ENCODE results near the gene DUS1L. TPM values are rescaled to one million over a fixed set of nuclear protein-coding genes. Genes with fewer than 3 reads are reported as not detected.

Gene DUS1L
- total and polyA plus RNA-seq, 2 experiments from 2014 or later, result 71.9 to 160 TPM

DNA sequence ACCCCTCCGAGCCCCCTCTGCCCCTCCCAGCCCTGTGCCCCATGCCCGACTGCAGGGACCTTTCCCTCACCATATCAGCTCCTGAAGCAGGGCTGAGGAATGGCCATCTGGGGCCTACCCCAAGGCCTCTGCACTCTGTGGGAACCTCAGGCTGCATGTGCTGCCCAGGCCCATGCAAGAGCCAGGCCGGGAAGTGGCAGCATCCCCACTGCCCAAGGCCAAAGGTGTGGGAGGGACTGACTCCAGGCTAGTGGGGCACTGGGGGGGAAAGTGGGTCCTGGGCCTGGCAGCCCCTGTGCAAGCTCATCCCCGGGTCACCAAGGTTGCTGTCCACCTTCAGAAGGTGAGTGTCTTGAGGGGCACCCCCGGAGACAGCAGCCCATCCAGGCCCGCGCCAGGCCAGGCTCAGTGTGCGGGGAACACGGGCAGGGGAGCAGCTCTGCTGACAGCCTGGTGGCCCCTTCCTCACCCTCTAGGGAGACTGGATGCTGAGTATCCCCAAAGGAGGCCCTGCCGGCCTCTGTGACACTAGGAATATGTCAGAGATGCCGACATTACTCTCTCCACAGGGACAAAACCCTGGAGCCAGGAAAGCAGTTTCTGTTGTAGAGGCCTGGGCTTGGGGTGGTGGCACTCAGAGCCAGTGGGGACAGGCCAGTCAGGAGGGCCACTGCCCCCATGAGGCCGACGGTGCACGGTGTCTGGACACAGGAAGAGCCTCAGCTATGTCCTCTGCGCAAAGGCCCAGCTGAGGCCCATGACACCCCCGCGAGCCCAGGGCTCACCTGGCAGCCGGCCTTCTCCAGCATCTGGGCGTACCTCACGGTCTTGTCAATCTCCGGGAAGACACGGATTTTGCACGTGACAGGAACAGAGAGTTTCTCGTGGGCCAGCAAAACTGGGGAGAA lies 3.3 kb downstream of the DUS1L start:
- no peaks in the 10 kb centered on the region for H3K9me2 ChIP-seq (replicated peaks; ENCODE audit: insufficient read depth)
- WGBS (ENCODE audit: low lambda C conversion rate, missing lambda C conversion rate), result 94% methylated on average over 24 of the region's 24 CpGs
- peaks cover 17% of the 10 kb centered on the region for H3K79me2 ChIP-seq
- H3K36me3 ChIP-seq (replicated peaks; ENCODE audit: insufficient read depth, low read depth), result no peaks in the 10 kb centered on the region
- H3K27ac ChIP-seq, result no peak overlapping the region
- H2AFZ ChIP-seq, result no peak overlapping the region
- H3K9me3 ChIP-seq (ENCODE audit: low read depth), result no peaks in the 10 kb centered on the region
- peaks cover 12% of the 10 kb centered on the region for H3K4me1 ChIP-seq (ENCODE audit: insufficient read depth)
- no peaks in the 10 kb centered on the region for H3K27me3 ChIP-seq
- H4K20me1 ChIP-seq (ENCODE audit: insufficient read depth, poor library complexity, severe bottlenecking), result no peaks in the 10 kb centered on the region
- no peak for TF ChIP-seq EZH2 (IDR thresholded peaks at IDR 0.05; ENCODE audit: borderline replicate concordance)
- no peak for TF ChIP-seq CTCF (IDR thresholded peaks at IDR 0.05; ENCODE audit: poor library complexity)
- TF ChIP-seq EZH2phosphoT487 (IDR thresholded peaks at IDR 0.05; ENCODE audit: low read depth, severe bottlenecking, unreplicated experiment), result no peak
- H3K4me2 ChIP-seq, result no peak overlapping the region
- no peak overlapping the region for H3K4me3 ChIP-seq
- no peak for DNase-seq (ENCODE audit: low spot score)

DNA sequence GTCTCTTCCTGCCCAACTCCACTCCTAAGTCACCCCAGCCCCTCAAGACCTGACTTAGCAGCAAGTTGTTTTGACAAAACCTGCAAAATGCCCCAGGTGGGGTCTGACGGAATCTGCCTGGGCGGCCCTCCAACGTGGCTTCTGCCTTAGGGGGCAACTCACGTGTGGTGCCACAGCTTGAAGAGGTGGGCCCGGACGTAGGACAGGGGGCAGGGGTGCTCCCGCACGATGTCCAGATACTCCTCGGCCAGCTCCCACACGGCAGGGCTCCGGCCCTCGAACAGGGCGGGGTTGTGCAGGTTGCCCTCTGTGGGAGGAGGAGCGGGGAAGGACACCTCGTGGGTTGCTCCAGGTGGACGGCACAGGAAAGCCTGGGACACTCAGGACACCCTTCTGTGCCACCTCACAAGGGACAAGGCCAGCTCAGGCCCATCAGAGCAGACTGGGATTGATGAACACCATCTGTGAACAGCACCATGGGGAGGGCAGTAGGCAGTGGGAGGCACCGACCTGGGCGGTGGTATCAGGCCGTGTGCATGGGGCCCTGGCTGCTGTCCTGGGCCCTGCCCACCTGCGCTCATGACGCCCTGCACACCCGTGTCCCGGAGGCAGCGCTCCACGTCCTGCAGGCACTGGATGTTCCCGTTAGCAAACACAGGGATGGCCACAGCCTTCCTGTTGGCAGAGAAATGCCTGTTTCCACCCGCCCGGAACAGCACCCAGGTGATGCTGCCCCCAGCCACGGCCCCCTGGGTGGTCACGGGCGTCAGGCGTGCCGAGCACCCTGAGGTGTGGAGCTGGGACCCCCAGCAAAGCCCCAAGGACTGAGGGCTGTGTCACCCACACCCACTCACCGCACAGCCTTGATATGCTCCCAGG lies 4.3 kb downstream of the DUS1L start:
- no peak overlapping the region for H3K4me2 ChIP-seq
- no peaks in the 10 kb centered on the region for H3K36me3 ChIP-seq (replicated peaks; ENCODE audit: insufficient read depth, low read depth)

DNA sequence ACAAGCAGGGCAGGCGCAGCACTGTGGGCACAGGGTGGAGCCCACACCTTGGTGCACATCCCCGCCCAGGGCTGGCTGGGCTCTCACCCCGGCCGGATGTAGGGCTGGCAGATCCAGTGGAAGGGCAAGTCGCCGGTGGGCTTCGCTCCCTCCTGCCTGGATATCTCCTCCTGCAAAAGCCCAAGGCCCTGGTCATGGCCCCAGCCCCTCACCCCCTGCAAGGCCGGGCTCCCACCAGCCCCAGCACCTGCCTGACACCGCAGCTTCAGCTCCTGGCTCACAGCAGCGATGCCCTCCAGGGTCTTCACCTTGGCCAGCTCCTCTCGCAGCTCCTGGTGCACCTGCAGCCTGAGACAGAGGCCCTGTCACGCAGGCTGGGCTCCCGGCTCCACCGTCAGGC lies 5.0 kb downstream of the DUS1L start:
- TF ChIP-seq EZH2phosphoT487 (IDR thresholded peaks at IDR 0.05; ENCODE audit: low read depth, severe bottlenecking, unreplicated experiment), result no peak
- TF ChIP-seq CTCF (IDR thresholded peaks at IDR 0.05; ENCODE audit: poor library complexity), result no peak
- no peak for TF ChIP-seq EZH2 (IDR thresholded peaks at IDR 0.05; ENCODE audit: borderline replicate concordance)
- no peaks in the 10 kb centered on the region for H4K20me1 ChIP-seq (ENCODE audit: insufficient read depth, poor library complexity, severe bottlenecking)
- no peak for DNase-seq (ENCODE audit: low spot score)
- H3K27me3 ChIP-seq, result no peaks in the 10 kb centered on the region
- H3K9me3 ChIP-seq (ENCODE audit: low read depth), result no peaks in the 10 kb centered on the region
- no peaks in the 10 kb centered on the region for H3K36me3 ChIP-seq (replicated peaks; ENCODE audit: insufficient read depth, low read depth)
- H3K4me2 ChIP-seq, result no peak overlapping the region
- no peaks in the 10 kb centered on the region for H3K9me2 ChIP-seq (replicated peaks; ENCODE audit: insufficient read depth)
- H3K4me1 ChIP-seq (ENCODE audit: insufficient read depth), result peaks cover 7% of the 10 kb centered on the region
- no peak overlapping the region for H2AFZ ChIP-seq
- 96% methylated on average over 14 of the region's 14 CpGs for WGBS (ENCODE audit: low lambda C conversion rate, missing lambda C conversion rate)
- H3K4me3 ChIP-seq, result no peak overlapping the region
- H3K27ac ChIP-seq, result no peak overlapping the region
- H3K79me2 ChIP-seq, result peaks cover 8% of the 10 kb centered on the region

More for the DNA sequence above, 4.3 kb downstream of the DUS1L start:
- no peak for DNase-seq (ENCODE audit: low spot score)
- H3K27ac ChIP-seq, result no peak overlapping the region
- no peak for TF ChIP-seq CTCF (IDR thresholded peaks at IDR 0.05; ENCODE audit: poor library complexity)
- no peak for TF ChIP-seq EZH2phosphoT487 (IDR thresholded peaks at IDR 0.05; ENCODE audit: low read depth, severe bottlenecking, unreplicated experiment)
- TF ChIP-seq EZH2 (IDR thresholded peaks at IDR 0.05; ENCODE audit: borderline replicate concordance), result no peak
- H3K4me3 ChIP-seq, result no peak overlapping the region
- H4K20me1 ChIP-seq (ENCODE audit: insufficient read depth, poor library complexity, severe bottlenecking), result no peaks in the 10 kb centered on the region
- no peak overlapping the region for H2AFZ ChIP-seq
- H3K9me2 ChIP-seq (replicated peaks; ENCODE audit: insufficient read depth), result no peaks in the 10 kb centered on the region
- no peaks in the 10 kb centered on the region for H3K27me3 ChIP-seq
- WGBS (ENCODE audit: low lambda C conversion rate, missing lambda C conversion rate), result 96% methylated on average over 34 of the region's 34 CpGs
- H3K79me2 ChIP-seq, result peaks cover 14% of the 10 kb centered on the region
- H3K4me1 ChIP-seq (ENCODE audit: insufficient read depth), result peaks cover 11% of the 10 kb centered on the region
- H3K9me3 ChIP-seq (ENCODE audit: low read depth), result no peaks in the 10 kb centered on the region
